BJ (cell line): ENCODE results near the gene MSH6. TPM values are rescaled to one million over a fixed set of nuclear protein-coding genes. Genes with fewer than 3 reads are reported as not detected.

Source experiments
- CTCF ChIA-PET: fragments of 350-600 bp; formaldehyde crosslinking; extraction: SDS; loops from one replicate; lab custom pipeline; 2021; ENCODE audit warnings: antibody characterized with exemption, inconsistent platforms; lab: Yijun Ruan, JAX
- POLR2A ChIA-PET: fragments of 300-600 bp; sonication (Branson Sonifier 250); formaldehyde crosslinking; extraction: SDS; loops from one replicate; lab custom pipeline; 2021; ENCODE audit warnings: antibody characterized with exemption; lab: Charles Lee
- DNase-seq: peaks from one replicate; pipeline ENCODE4 v3.0.0-alpha.2; 2011; ENCODE audit warnings: low read depth
- H3K27me3 ChIP-seq: 2 replicates; pipeline ENCODE4 v1.6.0; 2011; ENCODE audit warnings: low read length; ENCODE audit not compliant: control insufficient read depth, insufficient read depth
- H3K36me3 ChIP-seq: 2 replicates; pipeline ENCODE4 v1.5.1; 2011; ENCODE audit warnings: low read length; ENCODE audit not compliant: control insufficient read depth, insufficient read depth
- H3K4me3 ChIP-seq: 2 replicates; pipeline ENCODE4 v1.5.1; 2011; ENCODE audit warnings: low read depth, mild to moderate bottlenecking, control low read depth, low read length
- CTCF ChIP-seq: IDR thresholded peaks from 2 replicates; pipeline ENCODE4 v1.5.1; 2011; ENCODE audit warnings: low read depth, mild to moderate bottlenecking, control low read depth, inconsistent platforms, low read length, moderate library complexity; ENCODE audit not compliant: insufficient read depth
- polyA plus RNA-seq: library from polyadenylated mRNA; depleted of rRNA; stranded (reverse); fragments of >200 nt; gene quantifications from 2 replicates; pipeline ENCODE4 v1.2.3, GENCODE V29; 2011

Gene MSH6
- polyA plus RNA-seq, 1 experiment: 13.7 TPM

GRCh38 chr2:47815764-47816163 is 32.8 kb downstream of the MSH6 start:
- peaks cover 10% of the 10 kb centered on the region for H3K36me3 ChIP-seq
- CTCF ChIA-PET: interaction anchor here (1.0 kb wide), 1 partner anchor 14 kb away, joined by 3 read pairs; no protein-coding TSS in a partner anchor
- no peak overlapping the region for H3K4me3 ChIP-seq
- no peaks in the 10 kb centered on the region for H3K27me3 ChIP-seq
- POLR2A ChIA-PET: no interaction called here
- TF ChIP-seq CTCF: no peak
- no peak for DNase-seq

GRCh38 chr2:47818777-47819176 is 35.8 kb downstream of the MSH6 start:
- H3K4me3 ChIP-seq: no peak overlapping the region
- H3K36me3 ChIP-seq: peaks cover 12% of the 10 kb centered on the region
- DNase-seq: no peak
- H3K27me3 ChIP-seq: no peaks in the 10 kb centered on the region
- TF ChIP-seq CTCF: no peak
- POLR2A ChIA-PET: interaction anchor here (0.6 kb wide), 1 partner anchor 17 kb away, joined by 4 read pairs; no protein-coding TSS in a partner anchor
- CTCF ChIA-PET: interaction anchor here (1.5 to 1.6 kb wide), 3 partner anchors 10 to 29 kb away, joined by 3 to 4 read pairs (median 3); no protein-coding TSS in a partner anchor

- ChIA-PET CTCF (interaction anchor here (0.6 kb wide), 1 partner anchor 87 kb away, joined by 3 read pairs; no protein-coding TSS in a partner anchor), POLR2A (no interaction called here)
- peak; percentile 15 for DNase-seq
- no peak for TF ChIP-seq CTCF
- H3K4me3 ChIP-seq: no peak overlapping the region
- H3K36me3 ChIP-seq: peaks cover 14% of the 10 kb centered on the region
- no peaks in the 10 kb centered on the region for H3K27me3 ChIP-seq
Observed at GRCh38 chr2:47819834-47820233, 36.9 kb downstream of the MSH6 start.

- ChIA-PET POLR2A (interaction anchor here (0.5 to 0.6 kb wide), 3 partner anchors 9 to 39 kb away, joined by 3 to 5 read pairs (median 3); partner anchors contain the start of gene MSH6), CTCF (interaction anchor here (0.7 kb wide), 1 partner anchor 807 kb away, joined by 3 read pairs; no protein-coding TSS in a partner anchor)
- H3K36me3 ChIP-seq: peaks cover 5% of the 10 kb centered on the region
- no peak for DNase-seq
- TF ChIP-seq CTCF: no peak
- H3K27me3 ChIP-seq: no peaks in the 10 kb centered on the region
- H3K4me3 ChIP-seq: no peak overlapping the region
Observed at GRCh38 chr2:47822518-47822917, 39.6 kb downstream of the MSH6 start.

GRCh38 chr2:47833516-47833968 is 50.6 kb downstream of the MSH6 start:
- DNase-seq: no peak
- ChIA-PET CTCF (no interaction called here), POLR2A (no interaction called here)
- no peak for TF ChIP-seq CTCF
- Histone ChIP-seq H3K36me3 (peaks cover 6% of the 10 kb centered on the region), H3K27me3 (no peaks in the 10 kb centered on the region), H3K4me3 (no peak overlapping the region)
